AG10803 (cell line): ENCODE measurements around the gene RBP3.

ENCODE experiments used
- DNase-seq: peaks from one replicate; pipeline ENCODE4 v3.0.0; 2010; ENCODE audit warnings: low read depth
- H3K4me3 ChIP-seq: 2 replicates; pipeline ENCODE4 v1.5.1; 2011; ENCODE audit warnings: mild to moderate bottlenecking, low read length, control low read depth
- CTCF ChIP-seq: conservative IDR thresholded peaks from 2 replicates; pipeline ENCODE4 v1.5.1; 2011; ENCODE audit warnings: mild to moderate bottlenecking, low read length, control low read depth, inconsistent platforms

Gene RBP3

DNA sequence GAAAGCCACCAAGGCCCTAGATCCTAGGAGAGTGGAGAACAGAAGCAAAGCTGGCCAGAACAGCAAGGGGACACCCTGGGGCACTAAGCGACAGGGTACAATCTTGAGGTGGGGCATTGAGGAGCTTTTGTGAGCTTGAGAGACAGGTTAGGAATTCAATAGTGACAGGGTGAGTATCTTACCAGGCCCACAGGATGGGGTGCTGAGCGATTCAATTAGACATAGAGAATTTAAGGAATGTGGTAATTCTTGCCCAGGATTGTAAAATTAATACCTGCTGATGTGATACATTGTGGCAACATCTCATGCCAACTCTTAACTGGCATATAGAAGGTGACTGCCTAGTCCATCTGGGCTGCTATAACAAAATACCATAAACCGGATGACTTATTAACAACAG, 14.0 kb downstream of the RBP3 start:
- no peak for TF ChIP-seq CTCF
- no peak overlapping the region for H3K4me3 ChIP-seq
- no peak for DNase-seq

DNA sequence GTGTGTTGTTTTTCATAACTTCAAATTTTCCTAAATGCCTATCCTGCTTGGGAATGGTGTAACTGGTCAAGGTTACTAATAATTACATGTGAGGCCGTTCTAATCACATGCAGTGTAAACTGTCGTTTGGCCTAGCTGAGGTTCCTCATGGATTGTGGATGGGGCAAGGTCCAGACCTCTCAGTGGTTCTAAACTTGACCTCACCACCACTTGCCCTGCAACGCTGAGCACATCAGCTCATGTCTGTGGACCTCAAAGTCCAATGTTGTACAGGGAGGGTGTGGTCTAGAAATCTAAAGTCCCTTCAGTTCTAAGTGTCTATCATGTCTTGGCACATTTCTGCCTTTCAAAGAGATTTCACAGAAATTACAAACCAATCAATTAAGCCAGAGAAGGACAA, 15.6 kb downstream of the RBP3 start:
- no peak for TF ChIP-seq CTCF
- no peak overlapping the region for H3K4me3 ChIP-seq
- no peak for DNase-seq

DNA sequence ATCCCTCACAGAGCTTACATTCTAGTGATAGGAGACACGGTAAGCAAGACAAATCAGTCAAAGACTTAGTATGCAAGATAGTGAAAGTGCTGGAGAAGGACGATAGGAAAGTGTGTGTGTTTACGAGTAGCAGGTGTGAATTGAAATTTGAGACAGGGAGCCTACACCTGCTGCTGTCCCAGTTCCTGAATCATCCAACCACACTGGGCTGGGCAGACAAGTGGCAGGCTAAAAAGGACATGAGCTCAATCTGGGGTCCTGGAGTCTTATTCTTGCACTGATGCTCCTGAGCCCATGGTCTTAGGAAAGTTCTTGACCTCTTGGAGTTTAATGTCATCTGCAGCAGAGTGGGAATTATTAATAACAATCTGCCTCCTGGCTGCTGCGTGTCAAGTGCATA, 16.2 kb downstream of the RBP3 start:
- no peak for TF ChIP-seq CTCF
- no peak overlapping the region for H3K4me3 ChIP-seq
- DNase-seq: no peak

DNA sequence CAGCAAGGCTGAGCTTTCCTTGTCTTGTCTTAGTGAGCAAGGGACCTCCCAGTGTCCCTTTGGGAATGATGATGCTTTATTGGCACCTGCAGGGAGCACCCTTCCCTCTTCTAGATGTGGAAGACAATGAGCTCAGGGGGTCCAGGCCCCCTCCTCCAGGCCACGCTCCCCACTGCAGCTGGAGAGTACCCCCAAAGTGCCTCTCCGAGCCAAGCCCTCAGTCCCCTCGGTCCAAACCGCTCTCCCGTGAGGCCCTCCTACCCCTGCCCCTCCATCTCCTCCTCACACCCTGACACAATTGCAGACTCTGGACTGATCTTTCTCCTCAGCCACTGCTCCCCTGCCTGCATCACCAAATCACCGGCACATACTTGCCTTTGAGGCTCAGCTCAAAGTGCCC, 16.7 kb downstream of the RBP3 start:
- no peak overlapping the region for H3K4me3 ChIP-seq
- DNase-seq: no peak
- no peak for TF ChIP-seq CTCF

GRCh38 chr10:47365431-47366180, 17.4 kb downstream of the RBP3 start:
- TF ChIP-seq CTCF: no peak
- no peak for DNase-seq
- no peak overlapping the region for H3K4me3 ChIP-seq

DNA sequence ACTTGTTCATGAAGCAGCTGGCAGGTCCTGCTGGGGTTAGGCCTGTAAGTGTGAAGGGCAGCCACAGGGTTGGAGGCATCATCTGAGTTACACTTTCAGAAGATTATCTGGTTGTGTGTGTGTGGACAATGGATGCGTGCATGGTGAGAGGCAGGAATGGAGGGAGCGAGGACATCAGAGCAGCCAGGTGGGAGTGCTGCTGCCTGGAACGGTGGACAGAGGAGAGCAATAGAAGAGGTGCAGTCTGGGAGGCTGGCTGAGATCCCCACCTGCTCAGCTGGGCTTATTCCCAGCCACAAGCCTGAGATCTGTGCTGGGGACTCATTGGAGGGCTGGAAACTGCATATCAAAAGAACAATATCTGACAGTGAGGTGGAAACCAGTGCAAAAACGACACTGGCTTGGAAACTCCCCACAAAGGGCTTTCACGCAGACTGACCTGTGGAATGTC, 18.0 kb downstream of the RBP3 start:
- H3K4me3 ChIP-seq: no peak overlapping the region
- no peak for TF ChIP-seq CTCF
- DNase-seq: no peak

- no peak for TF ChIP-seq CTCF
- DNase-seq: no peak
- no peak overlapping the region for H3K4me3 ChIP-seq
These were observed 18.7 kb downstream of the RBP3 start for GRCh38 chr10:47366731-47367460.
